A673 (cell line): Measurements from ENCODE around the gene MTHFD1L.

Experiments used
- CTCF ChIP-seq: fragments of 300-800, 200-600 bp; sonication (generic); conservative IDR thresholded peaks from 2 replicates; pipeline ENCODE4 v1.5.1; 2017; ENCODE audit warnings: low read depth, mild to moderate bottlenecking, antibody characterized with exemption, low read length, moderate library complexity, mixed read lengths
- EZH2 ChIP-seq: fragments of 200-600 bp; sonication (generic); IDR thresholded peaks from 2 replicates; pipeline ENCODE4 v1.6.1; 2017; ENCODE audit warnings: borderline replicate concordance, low read depth, mild to moderate bottlenecking, mixed read lengths, antibody characterized with exemption, low read length; ENCODE audit not compliant: poor library complexity, severe bottlenecking

- TF ChIP-seq CTCF, result no peak
- no peak for TF ChIP-seq EZH2
Measured at GRCh38 chr6:150866147-150866990, 867 bp downstream of the MTHFD1L start.
